GM12878 (cell line): ENCODE data around the gene RBM26. TPM values are rescaled to one million over a fixed set of nuclear protein-coding genes. Genes with fewer than 3 reads are reported as not detected.

Experiments used
- BACH1 ChIP-seq: fragments of 450-650 bp; IDR thresholded peaks from 2 replicates; pipeline ENCODE4 v1.6.1; 2017; ENCODE audit warnings: mild to moderate bottlenecking, borderline replicate concordance
- CBFB ChIP-seq: IDR thresholded peaks from 2 replicates; pipeline ENCODE4 v1.6.1; 2016; ENCODE audit warnings: antibody characterized with exemption, low read depth
- CBX3 ChIP-seq: fragments of 200-600 bp; sonication (generic); IDR thresholded peaks from 2 replicates; pipeline ENCODE4 v1.6.1; 2016; ENCODE audit warnings: low read depth, borderline replicate concordance
- ELK1 ChIP-seq: IDR thresholded peaks from 2 replicates; pipeline ENCODE4 v1.6.1; 2012; ENCODE audit warnings: low read depth, low read length, improper control_type of control experiment
- EP300 ChIP-seq, 2 experiments: fragments of 150-350 bp in 1 of 2; IDR thresholded peaks; 2 replicates each; pipeline ENCODE4 v1.6.1; 2011 to 2012; ENCODE audit warnings: low read depth in 2 of 2, low read length in 2 of 2, borderline replicate concordance in 1 of 2, improper control_type of control experiment in 1 of 2, inconsistent platforms in 1 of 2; ENCODE audit not compliant: control insufficient read depth in 1 of 2
- FOS ChIP-seq: IDR thresholded peaks from 3 replicates; pipeline ENCODE4 v1.6.1; 2011; ENCODE audit warnings: borderline replicate concordance; ENCODE audit not compliant: insufficient read length; ENCODE audit errors: extremely low read depth
- FOXK2 ChIP-seq: fragments of 450-650 bp; IDR thresholded peaks from 2 replicates; pipeline ENCODE4 v1.6.1; 2017; ENCODE audit warnings: mild to moderate bottlenecking, moderate library complexity
- GATAD2B ChIP-seq: fragments of 450-650 bp; conservative IDR thresholded peaks from 2 replicates; pipeline ENCODE4 v1.6.1; 2017; ENCODE audit warnings: low read depth, mild to moderate bottlenecking, moderate library complexity
- HCFC1 ChIP-seq: fragments of 150-350 bp; IDR thresholded peaks from 2 replicates; pipeline ENCODE4 v1.6.1; 2014; ENCODE audit warnings: low read length
- IKZF1 ChIP-seq: fragments of 450-650 bp; conservative IDR thresholded peaks from 2 replicates; pipeline ENCODE4 v1.6.1; 2017; ENCODE audit warnings: antibody characterized with exemption, mild to moderate bottlenecking
- IKZF2 ChIP-seq, 2 experiments: fragments of 450-650 bp; IDR thresholded peaks; 2 replicates each; pipeline ENCODE4 v1.6.1; 2017; ENCODE audit warnings: mild to moderate bottlenecking in 2 of 2, moderate library complexity in 2 of 2
- MLLT1 ChIP-seq: fragments of 450-650 bp; IDR thresholded peaks from 2 replicates; pipeline ENCODE4 v1.6.1; 2016; ENCODE audit warnings: mild to moderate bottlenecking
- MYC ChIP-seq: IDR thresholded peaks from 2 replicates; pipeline ENCODE4 v1.6.1; 2011; ENCODE audit warnings: mild to moderate bottlenecking, low read length, moderate library complexity, inconsistent platforms; ENCODE audit not compliant: insufficient read depth, insufficient replicate concordance, insufficient read length, severe bottlenecking
- NBN ChIP-seq: fragments of 450-650 bp; IDR thresholded peaks from 2 replicates; pipeline ENCODE4 v1.6.1; 2016
- PBX3 ChIP-seq: IDR thresholded peaks from 2 replicates; pipeline ENCODE4 v1.6.1; 2011; ENCODE audit warnings: mild to moderate bottlenecking, low read depth, low read length, moderate library complexity; ENCODE audit not compliant: insufficient replicate concordance
- POLR2A ChIP-seq: IDR thresholded peaks from 2 replicates; pipeline ENCODE4 v1.6.1; 2011; ENCODE audit warnings: low read depth, mild to moderate bottlenecking, low read length
- POLR2AphosphoS5 ChIP-seq: IDR thresholded peaks from 2 replicates; pipeline ENCODE4 v1.6.1; 2011; ENCODE audit warnings: mild to moderate bottlenecking, low read length, inconsistent platforms
- RB1 ChIP-seq: fragments of 450-650 bp; formaldehyde crosslinking; IDR thresholded peaks from 2 replicates; pipeline ENCODE4 v1.6.1; 2017; ENCODE audit warnings: mild to moderate bottlenecking, borderline replicate concordance
- STAT1 ChIP-seq: fragments of 450-650 bp; conservative IDR thresholded peaks from 2 replicates; pipeline ENCODE4 v1.6.1; 2014; ENCODE audit warnings: antibody characterized with exemption, mild to moderate bottlenecking
- STAT3 ChIP-seq: IDR thresholded peaks from 2 replicates; pipeline ENCODE4 v1.6.1; 2011; ENCODE audit warnings: low read depth, low read length, improper control_type of control experiment
- ZBTB11 ChIP-seq: fragments of 450-650 bp; formaldehyde crosslinking; IDR thresholded peaks from 2 replicates; pipeline ENCODE4 v1.5.0; 2022; ENCODE audit warnings: mild to moderate bottlenecking, missing genetic modification characterization
- ZNF274 ChIP-seq: IDR thresholded peaks from one replicate; pipeline ENCODE4 v1.8.0; 2011; ENCODE audit not compliant: insufficient read length, insufficient read depth
- ZSCAN29 ChIP-seq: fragments of 450-650 bp; IDR thresholded peaks from 2 replicates; pipeline ENCODE4 v1.6.1; 2017; ENCODE audit warnings: mild to moderate bottlenecking, moderate library complexity
- polyA plus RNA-seq, 11 experiments: library from polyadenylated mRNA; depleted of rRNA in 4 of 11; unstranded in 6 of 11; stranded (reverse) in 5 of 11; fragments of >200 nt; fragmentation: Nextera tagmentation in 4 of 11; fragmentation: Illumina TruSeq in 1 of 11; extraction: Ambion mirVana in 4 of 11; extraction: Trizol in 1 of 11; gene quantifications; 1 replicate in 1 of 11; 2 replicates in 10 of 11; pipeline versions ENCODE4 v1.2.1 to v1.2.3, GENCODE V29; 2011 to 2016; ENCODE audit warnings: inconsistent platforms in 2 of 11, missing spikeins in 2 of 11, low read depth in 1 of 11
- total RNA-seq, 4 experiments: library from RNA; depleted of rRNA in 3 of 4; stranded (reverse); fragments of >200 nt in 3 of 4; fragmentation: Illumina TruSeq in 1 of 4; extraction: Trizol in 1 of 4; gene quantifications; 2 replicates each; pipeline versions ENCODE4 v1.2.1 to v1.2.3, GENCODE V29; 2013 to 2021

The RBM26 gene
- total and polyA plus RNA-seq, 10 of the 15 experiments (the other 5 are each of a cell fraction or from before 2014, with no cell fraction given), result 17.6 to 71.3 (median 38.9) TPM

GRCh38 chr13:79392882-79393563, 13.0 kb downstream of the RBM26 start (continued):
- TF ChIP-seq IKZF1 (peak; percentile 66), MLLT1 (no peak), MYC (no peak), STAT1 (no peak), HCFC1 (no peak), CBFB (peak; percentile 65; the same call in 1 of the 2 replicates), GATAD2B (no peak), PBX3 (no peak), RB1 (no peak), ELK1 (no peak), CBX3 (no peak), IKZF2 (IDR thresholded peaks at IDR 0.05) (peak; percentile 76 to 81; a peak in 3 of 4 replicates), NBN (0 out of 2 replicates have a peak, but pooled peaks have one; percentile 17), BACH1 (no peak), POLR2A (no peak), STAT3 (no peak), EP300 (IDR thresholded peaks at IDR 0.05; ENCODE audit: borderline replicate concordance in 1 of 2, control insufficient read depth in 1 of 2, low read depth in 2 of 2, low read length in 2 of 2) (no peak), ZBTB11 (CRISPR knock-in tag) (no peak), POLR2AphosphoS5 (no peak), ZSCAN29 (no peak), ZNF274 (no peak), FOS (no peak), FOXK2 (no peak)
